Esophagus (tissue), 2 donors: ENCODE results near the gene METAP1D. TPM values are rescaled to one million over a fixed set of nuclear protein-coding genes. Genes with fewer than 3 reads are reported as not detected.

Source experiments
- H3K27ac ChIP-seq, 2 donors: one replicate each; pipeline ENCODE4 v1.5.1; 2013; ENCODE audit warnings: low read depth in 2 of 2, mild to moderate bottlenecking in 2 of 2, inconsistent platforms in 1 of 2, low read length in 1 of 2, moderate library complexity in 1 of 2
- H3K27me3 ChIP-seq, 2 donors: one replicate each; pipeline ENCODE4 v1.6.1; 2013; ENCODE audit warnings: low read length in 2 of 2, control low read depth in 1 of 2, mild to moderate bottlenecking in 1 of 2; ENCODE audit not compliant: insufficient read depth in 2 of 2, control insufficient read depth in 1 of 2
- H3K36me3 ChIP-seq, 2 donors: one replicate each; pipeline ENCODE4 v1.6.1; 2013; ENCODE audit warnings: low read length in 1 of 2; ENCODE audit not compliant: control insufficient read depth in 2 of 2, insufficient read depth in 2 of 2
- H3K4me1 ChIP-seq, 2 donors: one replicate each; pipeline ENCODE4 v1.6.1; 2013; ENCODE audit warnings: low read length in 1 of 2; ENCODE audit not compliant: control insufficient read depth in 2 of 2, insufficient read depth in 2 of 2
- H3K4me3 ChIP-seq, 2 donors: one replicate each; pipeline ENCODE4 v1.5.1; 2013; ENCODE audit warnings: low read length in 2 of 2, mild to moderate bottlenecking in 2 of 2, low read depth in 1 of 2, moderate library complexity in 1 of 2
- H3K9me3 ChIP-seq, 2 donors: one replicate each; pipeline ENCODE4 v1.6.1; 2013; ENCODE audit warnings: mild to moderate bottlenecking in 2 of 2, low read depth in 1 of 2, low read length in 1 of 2, moderate library complexity in 1 of 2; ENCODE audit not compliant: control insufficient read depth in 2 of 2, insufficient read depth in 1 of 2
- WGBS, 2 donors: extraction: QIAGEN DNeasy Blood & Tissue Kit; methylation state at CpG; one replicate each; pipeline ENCODE4 v1.1.7; 2013; 5-methylcytosine and 5-hydroxymethylcytosine counted together
- polyA plus RNA-seq, 2 donors: library from polyadenylated mRNA; stranded (reverse); fragments of 200-250 nt; gene quantifications; one replicate each; pipeline ENCODE4 v1.2.3, GENCODE V29; 2013
- donor health status: healthy with polysubstance abuse.
- donor health status: Bipolar disorder and iron deficiency.

METAP1D gene
- polyA plus RNA-seq, 2 donors, result 2.8 to 5.0 TPM

DNA sequence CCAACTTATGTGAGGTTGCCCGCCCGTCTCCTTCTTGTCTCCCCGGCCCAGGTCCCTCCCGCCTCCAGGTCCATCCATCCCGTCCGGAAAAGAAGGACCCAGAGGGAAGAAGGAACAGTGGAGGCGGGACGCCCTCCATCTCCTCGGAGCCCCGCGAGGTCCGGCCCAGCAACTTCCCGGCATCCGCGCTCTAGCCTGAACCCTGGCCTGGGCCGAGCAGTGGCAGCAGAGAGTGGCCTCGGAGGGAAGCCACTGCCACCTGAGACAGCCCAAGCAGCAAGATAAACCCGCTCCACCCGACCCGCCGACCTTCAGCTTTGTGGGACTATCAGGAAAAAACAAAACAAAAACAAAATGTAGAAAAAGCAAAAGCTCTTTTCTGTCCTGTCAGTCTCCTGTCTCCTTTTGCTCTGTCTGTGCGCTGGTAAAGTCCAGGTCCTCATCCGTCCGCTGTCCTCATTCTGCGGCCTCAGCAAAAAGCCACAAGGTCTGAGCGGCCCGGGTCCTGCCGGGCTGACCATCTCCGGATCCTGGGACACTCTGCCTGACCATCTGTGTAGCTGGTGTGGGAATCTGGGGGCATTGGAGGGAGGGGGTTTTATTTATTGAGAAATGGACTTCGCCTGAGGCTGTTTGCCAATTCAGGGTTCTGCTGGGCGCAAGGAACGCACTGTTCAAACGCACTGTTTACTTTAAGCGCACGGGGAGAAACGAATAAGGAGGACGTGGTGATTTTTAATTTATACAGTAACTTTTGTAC, 88.7 kb downstream of the METAP1D start:
- peaks cover 0 to 3% of the 10 kb centered on the region in 2 donors for H3K9me3 ChIP-seq
- peaks cover 15 to 17% of the 10 kb centered on the region in 2 donors for H3K4me1 ChIP-seq
- no peak overlapping the region for H3K4me3 ChIP-seq
- 14% methylated on average over 35 to 37 of the region's 37 CpGs for WGBS, 2 donors
- no peaks in the 10 kb centered on the region for H3K36me3 ChIP-seq
- H3K27me3 ChIP-seq, result peaks cover 0 to 74% of the 10 kb centered on the region in 2 donors
- no peak overlapping the region for H3K27ac ChIP-seq

- WGBS, 2 donors, result 20 to 24% methylated on average over 10 of the region's 10 CpGs
- peaks cover 0 to 73% of the 10 kb centered on the region in 2 donors for H3K27me3 ChIP-seq
- peaks cover 15 to 17% of the 10 kb centered on the region in 2 donors for H3K4me1 ChIP-seq
- no peaks in the 10 kb centered on the region for H3K36me3 ChIP-seq
- peaks cover 0 to 3% of the 10 kb centered on the region in 2 donors for H3K9me3 ChIP-seq
- no peak overlapping the region for H3K27ac ChIP-seq
- H3K4me3 ChIP-seq, result no peak overlapping the region
Measured at GRCh38 chr2:172089005-172089504, 89.3 kb downstream of the METAP1D start.

GRCh38 chr2:172089633-172090032, 89.9 kb downstream of the METAP1D start:
- peaks cover 0 to 73% of the 10 kb centered on the region in 2 donors for H3K27me3 ChIP-seq
- H3K4me1 ChIP-seq, result peaks cover 13% of the 10 kb centered on the region in 2 donors
- no peak overlapping the region for H3K27ac ChIP-seq
- no peaks in the 10 kb centered on the region for H3K36me3 ChIP-seq
- peaks cover 0 to 3% of the 10 kb centered on the region in 2 donors for H3K9me3 ChIP-seq
- WGBS, 2 donors, result 35 to 42% methylated on average over 7 of the region's 7 CpGs
- H3K4me3 ChIP-seq, result no peak overlapping the region

DNA sequence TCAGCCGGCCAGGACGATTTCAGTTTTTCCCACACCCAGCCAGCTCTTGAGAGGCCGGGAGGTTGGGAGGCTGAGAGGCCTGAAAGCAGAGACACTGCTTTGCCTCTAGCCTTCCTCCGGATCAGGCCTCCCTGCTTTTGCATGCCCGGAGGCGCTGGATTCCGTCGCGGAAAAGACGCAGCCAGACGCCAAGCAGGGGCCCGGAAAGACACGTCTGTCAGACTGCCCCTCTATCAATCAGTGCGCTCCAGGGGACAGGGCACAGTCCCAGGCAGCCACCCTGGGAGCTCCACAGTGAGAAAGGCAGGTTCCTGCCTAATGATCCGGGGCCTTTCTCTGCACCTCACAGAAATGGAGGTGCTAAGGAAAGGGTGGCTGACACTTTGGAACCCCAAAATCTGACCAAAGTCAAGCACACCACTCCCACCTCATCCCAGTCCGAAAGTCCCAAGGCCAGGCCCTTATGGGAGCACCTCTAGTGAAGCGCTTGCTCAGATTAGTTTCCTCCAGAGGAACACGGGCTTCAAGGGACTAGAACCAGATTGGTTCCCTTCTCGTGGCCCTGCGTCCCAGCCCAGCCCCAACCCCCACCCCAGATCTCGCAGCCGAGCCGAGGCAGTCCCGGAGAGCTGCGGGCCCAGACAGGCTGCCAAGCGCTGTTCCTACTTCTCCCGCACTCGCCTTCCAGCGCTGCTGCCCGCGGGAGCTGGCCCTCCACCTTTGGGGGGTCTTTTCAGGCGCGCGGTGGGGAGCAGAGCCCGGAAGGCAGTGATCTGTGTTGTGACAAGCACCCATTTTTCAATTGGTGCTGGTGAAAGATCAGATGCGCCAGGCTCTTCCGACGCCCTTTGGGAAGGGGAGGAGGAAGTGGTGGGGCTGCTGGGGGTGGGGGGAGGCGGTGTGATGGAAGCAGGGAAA, 90.5 kb downstream of the METAP1D start:
- 10 to 11% methylated on average over 38 to 39 of the region's 39 CpGs for WGBS, 2 donors
- Histone ChIP-seq H3K27ac (no peak overlapping the region), H3K4me3 (no peak overlapping the region), H3K9me3 (peaks cover 0 to 3% of the 10 kb centered on the region in 2 donors), H3K27me3 (peaks cover 0 to 78% of the 10 kb centered on the region in 2 donors), H3K36me3 (no peaks in the 10 kb centered on the region), H3K4me1 (peaks cover 10 to 16% of the 10 kb centered on the region in 2 donors)

GRCh38 chr2:172091000-172091641, 91.4 kb downstream of the METAP1D start:
- Histone ChIP-seq H3K4me3 (no peak overlapping the region), H3K36me3 (no peaks in the 10 kb centered on the region), H3K9me3 (peaks cover 0 to 3% of the 10 kb centered on the region in 2 donors), H3K27ac (no peak overlapping the region), H3K4me1 (peaks cover 6 to 18% of the 10 kb centered on the region in 2 donors), H3K27me3 (peaks cover 0 to 74% of the 10 kb centered on the region in 2 donors)
- WGBS, 2 donors, result 15 to 22% methylated on average over 13 of the region's 13 CpGs

DNA sequence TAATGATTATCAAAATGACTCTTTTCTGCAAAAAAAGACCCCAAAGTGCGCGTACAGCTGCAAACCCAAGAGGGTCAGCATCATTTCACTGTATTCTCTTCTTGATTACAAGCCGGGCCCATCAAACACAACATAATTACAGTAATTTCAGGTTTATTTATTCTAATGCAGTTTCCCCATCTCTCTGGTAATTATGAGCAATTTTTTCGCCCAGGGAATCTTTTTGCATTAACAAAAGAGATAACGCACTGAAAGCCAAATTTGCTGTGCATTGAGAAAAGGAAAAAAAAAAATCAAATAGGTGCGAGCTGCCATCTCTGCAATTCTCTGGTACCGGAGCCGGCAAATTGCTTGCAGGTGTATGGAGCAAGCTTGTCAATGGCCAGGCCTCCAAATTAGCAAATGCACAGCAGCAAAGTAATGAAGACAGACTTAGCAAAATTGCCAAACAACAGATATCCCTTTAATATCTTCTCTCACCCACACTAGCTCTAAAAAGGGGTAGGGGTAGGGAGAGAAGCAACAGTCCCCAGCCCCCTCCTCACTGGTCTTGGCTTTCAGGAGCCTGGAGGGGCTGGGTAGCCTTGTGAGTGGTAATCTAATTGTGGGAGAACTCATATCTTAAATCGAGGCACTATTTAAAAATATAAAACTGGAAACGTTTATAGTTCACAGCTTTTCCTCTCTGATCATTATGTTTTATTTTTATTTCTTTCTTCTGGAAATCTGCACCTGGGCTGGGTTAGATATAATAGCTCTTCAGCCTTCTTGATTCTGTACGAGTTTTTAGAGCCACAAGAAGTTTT, 92.2 kb downstream of the METAP1D start:
- no peaks in the 10 kb centered on the region for H3K36me3 ChIP-seq
- WGBS, 2 donors, result 20 to 27% methylated on average over 11 of the region's 11 CpGs
- peaks cover 0 to 3% of the 10 kb centered on the region in 2 donors for H3K9me3 ChIP-seq
- H3K4me1 ChIP-seq, result peaks cover 9 to 14% of the 10 kb centered on the region in 2 donors
- no peak overlapping the region for H3K27ac ChIP-seq
- H3K27me3 ChIP-seq, result peaks cover 0 to 74% of the 10 kb centered on the region in 2 donors
- H3K4me3 ChIP-seq, result no peak overlapping the region

- 13 to 14% methylated on average over 19 of the region's 19 CpGs for WGBS, 2 donors
- Histone ChIP-seq H3K9me3 (peaks cover 0 to 3% of the 10 kb centered on the region in 2 donors), H3K4me3 (no peak overlapping the region), H3K36me3 (no peaks in the 10 kb centered on the region), H3K27me3 (peaks cover 0 to 74% of the 10 kb centered on the region in 2 donors), H3K4me1 (peaks cover 13 to 17% of the 10 kb centered on the region in 2 donors), H3K27ac (no peak overlapping the region)
Measured at GRCh38 chr2:172092716-172093415, 93.1 kb downstream of the METAP1D start.

- no peak overlapping the region for H3K27ac ChIP-seq
- H3K4me3 ChIP-seq, result no peak overlapping the region
- WGBS, 2 donors, result 21 to 24% methylated on average over 18 of the region's 18 CpGs
- no peaks in the 10 kb centered on the region for H3K9me3 ChIP-seq
- H3K4me1 ChIP-seq, result peaks cover 16 to 17% of the 10 kb centered on the region in 2 donors
- peaks cover 0 to 72% of the 10 kb centered on the region in 2 donors for H3K27me3 ChIP-seq
- H3K36me3 ChIP-seq, result no peaks in the 10 kb centered on the region
Measured at GRCh38 chr2:172093416-172094293, 93.9 kb downstream of the METAP1D start.
